ENCODE measurements around the gene SMKR1. TPM values are rescaled to one million over a fixed set of nuclear protein-coding genes. Genes with fewer than 3 reads are reported as not detected.

The SMKR1 gene
- total and polyA plus RNA-seq, 8 donors = 0.46 to 4.5 (median 1.1) TPM

DNA sequence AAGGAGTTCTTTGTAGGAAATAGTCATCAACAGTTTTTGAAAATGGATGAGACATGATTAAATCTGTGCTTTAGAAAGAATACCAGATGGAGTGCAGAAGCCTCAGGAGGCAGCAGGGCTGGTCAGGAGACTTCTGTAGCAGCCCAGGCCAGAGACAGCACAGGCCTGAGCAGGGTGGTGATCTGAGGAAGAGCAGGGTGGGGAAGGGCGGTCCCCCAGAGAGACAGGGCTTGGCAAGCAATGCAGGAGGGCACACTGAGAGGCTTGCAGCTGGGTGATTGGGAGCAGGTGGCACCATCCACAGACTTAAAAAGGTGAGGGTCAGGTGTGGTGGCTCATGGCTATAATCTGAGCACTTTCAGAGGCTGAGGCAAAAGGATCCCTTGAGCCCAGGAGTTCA is 4.3 kb upstream of the SMKR1 start:
- intact Hi-C loops (cut with DNase I) = no loop called here
- no peak for FAIRE-seq
- H3K4me1 ChIP-seq = peaks cover 0 to 3% (median 0%) of the 10 kb centered on the region in 3 donors
- H3K9me3 ChIP-seq = no peaks in the 10 kb centered on the region
- TF ChIP-seq, protein P1, sequence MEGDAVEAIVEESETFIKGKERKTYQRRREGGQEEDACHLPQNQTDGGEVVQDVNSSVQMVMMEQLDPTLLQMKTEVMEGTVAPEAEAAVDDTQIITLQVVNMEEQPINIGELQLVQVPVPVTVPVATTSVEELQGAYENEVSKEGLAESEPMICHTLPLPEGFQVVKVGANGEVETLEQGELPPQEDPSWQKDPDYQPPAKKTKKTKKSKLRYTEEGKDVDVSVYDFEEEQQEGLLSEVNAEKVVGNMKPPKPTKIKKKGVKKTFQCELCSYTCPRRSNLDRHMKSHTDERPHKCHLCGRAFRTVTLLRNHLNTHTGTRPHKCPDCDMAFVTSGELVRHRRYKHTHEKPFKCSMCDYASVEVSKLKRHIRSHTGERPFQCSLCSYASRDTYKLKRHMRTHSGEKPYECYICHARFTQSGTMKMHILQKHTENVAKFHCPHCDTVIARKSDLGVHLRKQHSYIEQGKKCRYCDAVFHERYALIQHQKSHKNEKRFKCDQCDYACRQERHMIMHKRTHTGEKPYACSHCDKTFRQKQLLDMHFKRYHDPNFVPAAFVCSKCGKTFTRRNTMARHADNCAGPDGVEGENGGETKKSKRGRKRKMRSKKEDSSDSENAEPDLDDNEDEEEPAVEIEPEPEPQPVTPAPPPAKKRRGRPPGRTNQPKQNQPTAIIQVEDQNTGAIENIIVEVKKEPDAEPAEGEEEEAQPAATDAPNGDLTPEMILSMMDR (IDR thresholded peaks at IDR 0.05) = no peak
- no peak overlapping the region for H3K27ac ChIP-seq
- no peaks in the 10 kb centered on the region for H3K36me3 ChIP-seq
- DNase-seq = no peak
- WGBS, 2 donors = 92 to 100% methylated on average over 1 of the region's 1 CpG
- ATAC-seq = no peak
- no peaks in the 10 kb centered on the region for H3K27me3 ChIP-seq
- no peak overlapping the region for H3K4me3 ChIP-seq

DNA sequence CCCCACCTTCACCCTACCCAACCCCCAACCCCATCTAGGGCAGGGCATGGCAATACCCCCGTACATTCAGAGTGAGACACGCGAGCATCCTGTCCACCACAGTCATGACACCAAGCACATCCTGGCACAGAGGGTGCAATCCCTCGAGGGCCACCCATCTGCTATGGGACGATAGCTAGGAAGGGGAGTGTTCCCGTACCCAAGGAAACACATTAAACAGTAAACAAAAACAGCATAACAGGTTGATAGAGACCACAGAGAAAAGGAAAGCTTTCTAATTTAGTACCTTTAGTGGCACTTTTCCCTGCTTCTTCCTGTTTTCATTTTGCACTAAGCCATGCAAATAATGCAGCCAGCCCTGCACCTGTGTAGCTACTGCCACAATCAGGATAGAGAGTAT is 2.3 kb upstream of the SMKR1 start:
- DNase-seq (no peak), ATAC-seq (no peak), FAIRE-seq (no peak)
- H3K9me3 ChIP-seq = no peaks in the 10 kb centered on the region
- H3K27ac ChIP-seq = no peak overlapping the region
- no peak overlapping the region for H3K4me3 ChIP-seq
- intact Hi-C loops (cut with DNase I) = no loop called here
- TF ChIP-seq, protein P1 (IDR thresholded peaks at IDR 0.05) = no peak
- H3K27me3 ChIP-seq = no peaks in the 10 kb centered on the region
- 84 to 87% methylated on average over 6 of the region's 6 CpGs for WGBS, 2 donors
- H3K36me3 ChIP-seq = no peaks in the 10 kb centered on the region
- peaks cover 0 to 3% (median 0%) of the 10 kb centered on the region in 3 donors for H3K4me1 ChIP-seq

DNA sequence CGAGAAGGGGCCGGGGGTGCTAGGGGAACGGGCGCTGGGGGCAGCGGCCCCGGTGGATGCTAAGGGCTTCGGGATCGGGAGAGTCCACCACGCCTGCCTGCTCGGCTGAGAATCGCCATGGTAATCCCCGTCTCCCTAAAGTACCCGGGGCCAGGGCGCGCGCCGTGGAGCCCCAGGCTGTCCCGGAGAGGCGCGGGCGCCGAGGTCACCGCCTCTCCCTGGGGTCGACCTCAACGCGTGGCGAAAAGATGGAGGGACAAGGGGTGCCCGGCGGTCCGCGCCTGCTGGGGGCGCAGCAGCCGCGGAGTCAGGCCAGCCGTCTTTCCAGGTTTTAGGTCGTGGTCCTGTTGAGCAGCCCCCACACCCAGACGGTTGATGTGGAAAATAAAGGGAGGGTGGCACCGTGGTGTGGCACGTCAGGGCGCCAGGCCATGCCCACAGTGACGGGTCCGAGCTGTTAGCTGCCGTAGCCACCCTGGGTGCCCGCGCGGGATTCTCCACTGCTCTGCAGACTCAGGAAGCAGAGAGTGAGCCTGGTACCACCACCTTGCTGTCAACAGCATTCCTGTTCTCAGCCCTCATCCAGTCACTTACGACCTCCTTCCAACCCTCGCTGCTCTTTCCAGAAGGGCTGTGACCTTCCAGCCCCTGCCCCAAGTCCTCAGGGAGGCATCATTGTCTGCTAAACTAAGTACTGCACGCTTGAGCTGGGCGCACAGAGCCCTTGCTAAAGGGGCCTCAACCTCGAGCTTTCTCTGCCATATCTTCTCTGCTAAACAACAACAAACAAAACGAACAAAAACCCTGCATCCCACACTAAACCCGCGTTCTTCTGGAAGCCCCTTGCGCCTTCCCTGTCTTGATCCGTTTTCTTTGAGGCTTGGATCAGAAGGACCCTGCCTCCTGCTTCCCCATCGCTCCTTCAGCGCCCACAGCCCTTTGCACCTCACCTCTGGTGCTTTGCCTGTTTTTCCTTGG is 666 bp downstream of the SMKR1 start:
- no peak for FAIRE-seq
- peak in 3 of 6 donors; percentile 4 to 66 (median 57) for DNase-seq
- intact Hi-C loops (cut with DNase I) = no loop called here
- no peaks in the 10 kb centered on the region for H3K36me3 ChIP-seq
- ATAC-seq = peak; percentile 33 to 53 (median 42)
- 17 to 20% methylated on average over 52 to 58 of the region's 58 CpGs for WGBS, 2 donors
- no peak overlapping the region for H3K27ac ChIP-seq
- peak overlapping the region; percentile 44 to 69 (median 58) for H3K4me3 ChIP-seq
- no peaks in the 10 kb centered on the region for H3K27me3 ChIP-seq
- H3K9me3 ChIP-seq = no peaks in the 10 kb centered on the region
- TF ChIP-seq, protein P1 (IDR thresholded peaks at IDR 0.05) = no peak
- H3K4me1 ChIP-seq = peaks cover 0 to 3% (median 0%) of the 10 kb centered on the region in 3 donors

DNA sequence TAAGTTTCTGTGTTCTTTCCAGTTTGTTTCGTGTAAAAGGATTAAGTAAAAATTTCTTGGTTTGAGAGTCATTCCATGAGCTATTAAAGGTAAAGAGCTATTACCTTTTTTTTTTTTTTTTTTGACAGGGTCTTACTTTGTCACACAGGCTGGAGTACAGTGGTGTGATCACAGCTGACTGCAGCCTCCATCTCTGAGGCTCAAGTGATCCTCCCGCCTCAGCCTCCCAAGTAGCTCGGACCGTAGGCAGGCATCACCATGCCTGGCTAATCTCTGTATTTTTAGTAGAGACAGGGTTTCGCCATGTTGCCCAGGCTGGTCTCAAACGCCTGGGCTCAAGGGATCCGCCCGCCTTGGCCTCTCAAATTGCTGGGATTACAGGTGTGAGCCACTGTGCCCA is 1.4 kb downstream of the SMKR1 start:
- Histone ChIP-seq H3K9me3 (no peaks in the 10 kb centered on the region), H3K27ac (no peak overlapping the region), H3K4me3 (no peak overlapping the region), H3K36me3 (no peaks in the 10 kb centered on the region), H3K27me3 (no peaks in the 10 kb centered on the region), H3K4me1 (peaks cover 0 to 3% (median 0%) of the 10 kb centered on the region in 3 donors)
- 97% methylated on average over 8 of the region's 8 CpGs for WGBS, 2 donors
- intact Hi-C loops (cut with DNase I) = no loop called here
- FAIRE-seq (no peak), DNase-seq (no peak), ATAC-seq (no peak)
- TF ChIP-seq, protein P1 (IDR thresholded peaks at IDR 0.05) = no peak

DNA sequence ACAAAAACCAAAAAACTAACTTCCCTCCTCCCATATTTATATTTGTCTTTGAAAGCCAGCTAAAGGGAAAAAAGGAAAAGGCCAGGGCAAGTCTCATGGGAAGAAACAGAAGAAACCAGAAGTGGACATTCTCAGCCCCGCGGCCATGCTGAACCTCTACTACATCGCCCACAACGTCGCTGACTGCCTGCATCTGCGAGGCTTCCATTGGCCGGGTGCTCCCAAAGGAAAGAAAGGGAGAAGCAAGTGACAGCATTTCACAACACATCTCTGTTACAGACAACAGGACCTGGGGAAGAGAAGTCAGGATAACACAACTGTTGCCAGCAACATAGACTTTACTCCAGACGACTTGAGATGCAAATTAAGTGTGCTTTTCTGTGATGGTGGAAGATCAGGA is 9.9 kb downstream of the SMKR1 start:
- Histone ChIP-seq H3K27me3 (no peaks in the 10 kb centered on the region), H3K4me3 (no peak overlapping the region), H3K4me1 (no peaks in the 10 kb centered on the region), H3K36me3 (no peaks in the 10 kb centered on the region), H3K9me3 (no peaks in the 10 kb centered on the region), H3K27ac (no peak overlapping the region)
- WGBS, 2 donors = 79 to 80% methylated on average over 8 of the region's 8 CpGs
- ATAC-seq (no peak), DNase-seq (no peak), FAIRE-seq (no peak)
- intact Hi-C loops (cut with DNase I) = no loop called here
- TF ChIP-seq, protein P1 (IDR thresholded peaks at IDR 0.05) = no peak
